ENCODE results near the gene OXTR.

DNA sequence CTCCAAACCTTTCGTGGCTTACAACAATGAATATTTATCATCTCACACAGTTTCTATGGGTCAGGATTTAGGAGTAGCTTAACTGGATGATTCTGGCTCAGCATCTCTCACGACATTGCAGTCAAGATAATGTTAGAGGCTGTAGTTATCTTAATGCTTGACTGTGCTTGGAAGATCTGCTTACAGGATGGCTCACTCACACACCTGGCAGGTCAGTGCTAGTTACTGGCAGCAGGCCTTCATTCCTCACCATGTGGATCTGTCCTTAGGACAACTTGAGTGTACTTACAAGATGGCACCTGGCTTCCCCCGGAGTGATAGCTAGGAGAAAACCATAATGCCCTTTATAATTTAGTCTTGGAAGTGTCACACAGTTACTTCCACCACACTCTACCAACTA is 32.8 kb upstream of the OXTR start:
- TF ChIP-seq, protein P1, sequence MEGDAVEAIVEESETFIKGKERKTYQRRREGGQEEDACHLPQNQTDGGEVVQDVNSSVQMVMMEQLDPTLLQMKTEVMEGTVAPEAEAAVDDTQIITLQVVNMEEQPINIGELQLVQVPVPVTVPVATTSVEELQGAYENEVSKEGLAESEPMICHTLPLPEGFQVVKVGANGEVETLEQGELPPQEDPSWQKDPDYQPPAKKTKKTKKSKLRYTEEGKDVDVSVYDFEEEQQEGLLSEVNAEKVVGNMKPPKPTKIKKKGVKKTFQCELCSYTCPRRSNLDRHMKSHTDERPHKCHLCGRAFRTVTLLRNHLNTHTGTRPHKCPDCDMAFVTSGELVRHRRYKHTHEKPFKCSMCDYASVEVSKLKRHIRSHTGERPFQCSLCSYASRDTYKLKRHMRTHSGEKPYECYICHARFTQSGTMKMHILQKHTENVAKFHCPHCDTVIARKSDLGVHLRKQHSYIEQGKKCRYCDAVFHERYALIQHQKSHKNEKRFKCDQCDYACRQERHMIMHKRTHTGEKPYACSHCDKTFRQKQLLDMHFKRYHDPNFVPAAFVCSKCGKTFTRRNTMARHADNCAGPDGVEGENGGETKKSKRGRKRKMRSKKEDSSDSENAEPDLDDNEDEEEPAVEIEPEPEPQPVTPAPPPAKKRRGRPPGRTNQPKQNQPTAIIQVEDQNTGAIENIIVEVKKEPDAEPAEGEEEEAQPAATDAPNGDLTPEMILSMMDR (IDR thresholded peaks at IDR 0.05), result no peak
- no peak for TF ChIP-seq POLR2AphosphoS5 (IDR thresholded peaks at IDR 0.05)

All from gastroesophageal sphincter (tissue), 3 donors.